Measurements from ENCODE around the gene HIVEP2. TPM values are rescaled to one million over a fixed set of nuclear protein-coding genes. Genes with fewer than 3 reads are reported as not detected.

The HIVEP2 gene
- total and polyA plus RNA-seq, 2 donors (not counting 1 experiment from before 2014, with no cell fraction given) = 5.8 to 31.9 TPM

- Histone ChIP-seq H3K4me3 (ENCODE audit: control extremely low read depth in 1 of 5, extremely low read depth in 1 of 5, insufficient read depth in 1 of 5, low read depth in 2 of 5, low read length in 4 of 5) (no peak overlapping the region), H3K27ac (ENCODE audit: low read length in 2 of 2) (no peak overlapping the region), H3K79me2 (ENCODE audit: control insufficient read depth, insufficient read depth, low read length) (peaks cover 91% of the 10 kb centered on the region), H3K9me3 (ENCODE audit: control extremely low read depth in 1 of 3, control insufficient read depth in 2 of 3, insufficient read depth in 1 of 3, low read length in 2 of 3) (no peaks in the 10 kb centered on the region), H3K9ac (ENCODE audit: low read length) (no peak overlapping the region), H2AFZ (ENCODE audit: insufficient read depth, low read depth, low read length, poor library complexity, severe bottlenecking) (no peak overlapping the region), H4K20me1 (ENCODE audit: control insufficient read depth, insufficient read depth, low read length, poor library complexity, severe bottlenecking) (no peaks in the 10 kb centered on the region), H3K4me2 (replicated peaks; ENCODE audit: low read depth, low read length, poor library complexity, severe bottlenecking) (no peak overlapping the region), H3K36me3 (replicated peaks in 1 of 2; ENCODE audit: control extremely low read depth in 1 of 2, control insufficient read depth in 1 of 2, extremely low read depth in 1 of 2, insufficient read depth in 2 of 2, low read length in 1 of 2) (no peaks in the 10 kb centered on the region), H3K27me3 (replicated peaks in 1 of 4; ENCODE audit: control extremely low read depth in 1 of 4, control insufficient read depth in 3 of 4, insufficient read depth in 4 of 4, low read length in 3 of 4) (no peaks in the 10 kb centered on the region), H3K4me1 (ENCODE audit: control insufficient read depth in 2 of 2, insufficient read depth in 2 of 2, low read length in 2 of 2) (peaks cover 13 to 14% of the 10 kb centered on the region in 2 donors)
- CTCF ChIA-PET = interaction anchor here (2.3 kb wide), 1 partner anchor 13 kb away, joined by 6 read pairs; no protein-coding TSS in a partner anchor
- Mint-ChIP-seq H3K4me3 (no peak overlapping the region), H3K9me3 (ENCODE audit: insufficient read depth) (no peaks in the 10 kb centered on the region), H3K27ac (no peak overlapping the region), H3K4me1 (peaks cover 35% of the 10 kb centered on the region), H3K27me3 (no peaks in the 10 kb centered on the region)
- ATAC-seq (ENCODE audit: low read depth) (no peak), DNase-seq (no peak)
- POLR2A ChIA-PET = no interaction called here
- TF ChIP-seq, protein P1, sequence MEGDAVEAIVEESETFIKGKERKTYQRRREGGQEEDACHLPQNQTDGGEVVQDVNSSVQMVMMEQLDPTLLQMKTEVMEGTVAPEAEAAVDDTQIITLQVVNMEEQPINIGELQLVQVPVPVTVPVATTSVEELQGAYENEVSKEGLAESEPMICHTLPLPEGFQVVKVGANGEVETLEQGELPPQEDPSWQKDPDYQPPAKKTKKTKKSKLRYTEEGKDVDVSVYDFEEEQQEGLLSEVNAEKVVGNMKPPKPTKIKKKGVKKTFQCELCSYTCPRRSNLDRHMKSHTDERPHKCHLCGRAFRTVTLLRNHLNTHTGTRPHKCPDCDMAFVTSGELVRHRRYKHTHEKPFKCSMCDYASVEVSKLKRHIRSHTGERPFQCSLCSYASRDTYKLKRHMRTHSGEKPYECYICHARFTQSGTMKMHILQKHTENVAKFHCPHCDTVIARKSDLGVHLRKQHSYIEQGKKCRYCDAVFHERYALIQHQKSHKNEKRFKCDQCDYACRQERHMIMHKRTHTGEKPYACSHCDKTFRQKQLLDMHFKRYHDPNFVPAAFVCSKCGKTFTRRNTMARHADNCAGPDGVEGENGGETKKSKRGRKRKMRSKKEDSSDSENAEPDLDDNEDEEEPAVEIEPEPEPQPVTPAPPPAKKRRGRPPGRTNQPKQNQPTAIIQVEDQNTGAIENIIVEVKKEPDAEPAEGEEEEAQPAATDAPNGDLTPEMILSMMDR (IDR thresholded peaks at IDR 0.05) = no peak
- no peak for TF ChIP-seq EZH2 (IDR thresholded peaks at IDR 0.05; ENCODE audit: borderline replicate concordance, insufficient read depth, low read depth, low read length, poor library complexity, severe bottlenecking)
- intact Hi-C loops (cut with micrococcal nuclease) = no loop called here
- WGBS (ENCODE audit: insufficient coverage) = 98% methylated on average over 6 of the region's 10 CpGs
Observed at GRCh38 chr6:142900227-142900971, 44.6 kb downstream of the HIVEP2 start.
